H1 (cell line): Measurements from ENCODE around the gene LSM2. TPM values are rescaled to one million over a fixed set of nuclear protein-coding genes. Genes with fewer than 3 reads are reported as not detected.

ENCODE experiments used
- BACH1 ChIP-seq: IDR thresholded peaks from 2 replicates; pipeline ENCODE4 v1.6.1; 2012; ENCODE audit warnings: low read length, improper control_type of control experiment
- MAFK ChIP-seq: IDR thresholded peaks from 2 replicates; pipeline ENCODE4 v1.6.1; 2012; ENCODE audit warnings: low read depth, mild to moderate bottlenecking, improper control_type of control experiment, low read length
- NRF1 ChIP-seq: IDR thresholded peaks from 2 replicates; pipeline ENCODE4 v1.6.1; 2011; ENCODE audit warnings: mild to moderate bottlenecking, low read depth, low read length, improper control_type of control experiment
- PHF8 ChIP-seq: fragments of 200-600 bp; sonication (generic); conservative IDR thresholded peaks from 2 replicates; pipeline ENCODE4 v1.7.1; 2012; ENCODE audit warnings: low read depth, mild to moderate bottlenecking, inconsistent platforms, low read length, moderate library complexity
- POLR2AphosphoS5 ChIP-seq: IDR thresholded peaks from 2 replicates; pipeline ENCODE4 v1.6.1; 2011; ENCODE audit warnings: low read depth, low read length
- RXRA ChIP-seq: IDR thresholded peaks from 2 replicates; pipeline ENCODE4 v1.6.1; 2011; ENCODE audit warnings: low read depth, mild to moderate bottlenecking, low read length, moderate library complexity; ENCODE audit not compliant: insufficient read depth
- SAP30 ChIP-seq: fragments of 300-600 bp; sonication (generic); IDR thresholded peaks from 2 replicates; pipeline ENCODE4 v1.7.1; 2012; ENCODE audit warnings: low read length, moderate library complexity, mild to moderate bottlenecking, inconsistent platforms; ENCODE audit not compliant: insufficient read depth, insufficient replicate concordance
- SIN3A ChIP-seq, 2 experiments: IDR thresholded peaks in 1 of 2; conservative IDR thresholded peaks in 1 of 2; 2 replicates each; pipeline ENCODE4 v1.6.1; 2011 to 2012; ENCODE audit warnings: low read length in 2 of 2, improper control_type of control experiment in 1 of 2, low read depth in 1 of 2, mild to moderate bottlenecking in 1 of 2
- SP1 ChIP-seq: IDR thresholded peaks from 2 replicates; pipeline ENCODE4 v1.6.1; 2011; ENCODE audit warnings: low read depth, low read length
- TAF7 ChIP-seq: optimal IDR thresholded peaks from 2 replicates; pipeline ENCODE3; 2011; ENCODE audit warnings: low read depth, mild to moderate bottlenecking, inconsistent platforms, low read length, moderate library complexity, borderline replicate concordance
- YY1 ChIP-seq: IDR thresholded peaks from 2 replicates; pipeline ENCODE4 v1.6.1; 2011; ENCODE audit warnings: low read depth, mild to moderate bottlenecking, low read length
- polyA plus RNA-seq, 7 experiments: library from polyadenylated mRNA; depleted of rRNA in 3 of 7; stranded (reverse) in 5 of 7; unstranded in 2 of 7; fragments of >200 nt in 5 of 7; fragments of 200-250 nt in 2 of 7; gene quantifications; 1 replicate in 5 of 7; 2 replicates in 1 of 7; 4 replicates in 1 of 7; pipeline versions ENCODE4 v1.2.1 to v1.2.3, GENCODE V29; 2011 to 2013; ENCODE audit warnings: missing spikeins in 2 of 7, mixed read lengths in 2 of 7
- total RNA-seq: library from RNA; stranded (reverse); fragmentation: NEBNext Ultra II Directional; extraction: Animal tissue kit (Norgen Biotek cat#: 25700); gene quantifications from 2 replicates; pipeline ENCODE4 v1.2.1, GENCODE V29; 2021
- TF ChIP-seq, protein P1 (sequence below), 3 experiments: IDR thresholded peaks; 1 replicate in 2 of 3; 2 replicates in 1 of 3; pipeline versions ENCODE4 v1.5.1 to v1.6.1; 2011; ENCODE audit warnings: low read length in 3 of 3, mild to moderate bottlenecking in 3 of 3, inconsistent platforms in 2 of 3, low read depth in 1 of 3, moderate library complexity in 1 of 3; ENCODE audit not compliant: insufficient read depth in 1 of 3; ENCODE audit errors: control extremely low read depth in 1 of 3
- TF ChIP-seq, protein P2 (sequence below): IDR thresholded peaks from 2 replicates; pipeline ENCODE4 v1.6.1; 2011; ENCODE audit warnings: low read length, improper control_type of control experiment
- TF ChIP-seq, protein P3 (sequence below): IDR thresholded peaks from 2 replicates; pipeline ENCODE4 v1.6.1; 2011; ENCODE audit warnings: low read depth, mild to moderate bottlenecking, low read length; ENCODE audit not compliant: insufficient read depth

The LSM2 gene
- total and polyA plus RNA-seq, 2 of the 8 experiments (the other 6 are each of a cell fraction or from before 2014, with no cell fraction given), result 127 to 168 TPM

DNA sequence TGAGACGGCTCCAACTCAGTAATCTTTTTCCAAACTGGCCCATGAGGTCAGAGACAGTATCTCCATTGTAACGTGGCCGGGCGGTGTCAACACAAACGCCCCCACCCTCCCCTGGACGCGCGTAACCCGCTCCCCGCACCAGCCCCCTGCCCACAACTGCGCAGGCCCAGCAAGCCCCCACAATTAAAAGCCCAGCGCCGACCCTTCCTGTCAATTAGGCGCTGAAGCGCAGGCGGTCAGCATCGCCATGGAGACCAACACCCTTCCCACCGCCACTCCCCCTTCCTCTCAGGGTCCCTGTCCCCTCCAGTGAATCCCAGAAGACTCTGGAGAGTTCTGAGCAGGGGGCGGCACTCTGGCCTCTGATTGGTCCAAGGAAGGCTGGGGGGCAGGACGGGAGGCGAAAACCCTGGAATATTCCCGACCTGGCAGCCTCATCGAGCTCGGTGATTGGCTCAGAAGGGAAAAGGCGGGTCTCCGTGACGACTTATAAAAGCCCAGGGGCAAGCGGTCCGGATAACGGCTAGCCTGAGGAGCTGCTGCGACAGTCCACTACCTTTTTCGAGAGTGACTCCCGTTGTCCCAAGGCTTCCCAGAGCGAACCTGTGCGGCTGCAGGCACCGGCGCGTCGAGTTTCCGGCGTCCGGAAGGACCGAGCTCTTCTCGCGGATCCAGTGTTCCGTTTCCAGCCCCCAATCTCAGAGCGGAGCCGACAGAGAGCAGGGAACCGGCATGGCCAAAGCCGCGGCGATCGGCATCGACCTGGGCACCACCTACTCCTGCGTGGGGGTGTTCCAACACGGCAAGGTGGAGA lies 8.5 kb upstream of the LSM2 start, which contains the start of the genes HSPA1A and HSPA1L (continued):
- no peak for TF ChIP-seq SAP30
- TF ChIP-seq POLR2AphosphoS5, result peak; percentile 98
- no peak for TF ChIP-seq YY1
- peak; percentile 19; the same call in 1 of the 2 replicates for TF ChIP-seq NRF1
- peak; percentile 70 for TF ChIP-seq PHF8
- TF ChIP-seq, protein P1, sequence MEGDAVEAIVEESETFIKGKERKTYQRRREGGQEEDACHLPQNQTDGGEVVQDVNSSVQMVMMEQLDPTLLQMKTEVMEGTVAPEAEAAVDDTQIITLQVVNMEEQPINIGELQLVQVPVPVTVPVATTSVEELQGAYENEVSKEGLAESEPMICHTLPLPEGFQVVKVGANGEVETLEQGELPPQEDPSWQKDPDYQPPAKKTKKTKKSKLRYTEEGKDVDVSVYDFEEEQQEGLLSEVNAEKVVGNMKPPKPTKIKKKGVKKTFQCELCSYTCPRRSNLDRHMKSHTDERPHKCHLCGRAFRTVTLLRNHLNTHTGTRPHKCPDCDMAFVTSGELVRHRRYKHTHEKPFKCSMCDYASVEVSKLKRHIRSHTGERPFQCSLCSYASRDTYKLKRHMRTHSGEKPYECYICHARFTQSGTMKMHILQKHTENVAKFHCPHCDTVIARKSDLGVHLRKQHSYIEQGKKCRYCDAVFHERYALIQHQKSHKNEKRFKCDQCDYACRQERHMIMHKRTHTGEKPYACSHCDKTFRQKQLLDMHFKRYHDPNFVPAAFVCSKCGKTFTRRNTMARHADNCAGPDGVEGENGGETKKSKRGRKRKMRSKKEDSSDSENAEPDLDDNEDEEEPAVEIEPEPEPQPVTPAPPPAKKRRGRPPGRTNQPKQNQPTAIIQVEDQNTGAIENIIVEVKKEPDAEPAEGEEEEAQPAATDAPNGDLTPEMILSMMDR (IDR thresholded peaks at IDR 0.05; ENCODE audit: control extremely low read depth in 1 of 3, insufficient read depth in 1 of 3, low read depth in 1 of 3, low read length in 3 of 3), result no peak
- peak; percentile 68; the same call in 1 of the 2 replicates for TF ChIP-seq SP1
- TF ChIP-seq TAF7, result peak; percentile 55
- TF ChIP-seq SIN3A (conservative IDR thresholded peaks at IDR 0.05 in 1 of 2, IDR thresholded peaks at IDR 0.05 in 1 of 2; ENCODE audit: low read depth in 1 of 2, low read length in 2 of 2), result peak; percentile 49 to 68; a peak in 2 of 4 replicates
- no peak for TF ChIP-seq RXRA
- TF ChIP-seq, protein P2, sequence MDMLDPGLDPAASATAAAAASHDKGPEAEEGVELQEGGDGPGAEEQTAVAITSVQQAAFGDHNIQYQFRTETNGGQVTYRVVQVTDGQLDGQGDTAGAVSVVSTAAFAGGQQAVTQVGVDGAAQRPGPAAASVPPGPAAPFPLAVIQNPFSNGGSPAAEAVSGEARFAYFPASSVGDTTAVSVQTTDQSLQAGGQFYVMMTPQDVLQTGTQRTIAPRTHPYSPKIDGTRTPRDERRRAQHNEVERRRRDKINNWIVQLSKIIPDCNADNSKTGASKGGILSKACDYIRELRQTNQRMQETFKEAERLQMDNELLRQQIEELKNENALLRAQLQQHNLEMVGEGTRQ, result no peak
- TF ChIP-seq, protein P3, sequence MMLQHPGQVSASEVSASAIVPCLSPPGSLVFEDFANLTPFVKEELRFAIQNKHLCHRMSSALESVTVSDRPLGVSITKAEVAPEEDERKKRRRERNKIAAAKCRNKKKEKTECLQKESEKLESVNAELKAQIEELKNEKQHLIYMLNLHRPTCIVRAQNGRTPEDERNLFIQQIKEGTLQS, result no peak
- no peak for TF ChIP-seq BACH1
- no peak for TF ChIP-seq MAFK
